ENCODE results near the gene ANAPC13.

GRCh38 chr3:134445095-134445494 lies 40.7 kb downstream of the ANAPC13 start:
- TF ChIP-seq, protein P1, sequence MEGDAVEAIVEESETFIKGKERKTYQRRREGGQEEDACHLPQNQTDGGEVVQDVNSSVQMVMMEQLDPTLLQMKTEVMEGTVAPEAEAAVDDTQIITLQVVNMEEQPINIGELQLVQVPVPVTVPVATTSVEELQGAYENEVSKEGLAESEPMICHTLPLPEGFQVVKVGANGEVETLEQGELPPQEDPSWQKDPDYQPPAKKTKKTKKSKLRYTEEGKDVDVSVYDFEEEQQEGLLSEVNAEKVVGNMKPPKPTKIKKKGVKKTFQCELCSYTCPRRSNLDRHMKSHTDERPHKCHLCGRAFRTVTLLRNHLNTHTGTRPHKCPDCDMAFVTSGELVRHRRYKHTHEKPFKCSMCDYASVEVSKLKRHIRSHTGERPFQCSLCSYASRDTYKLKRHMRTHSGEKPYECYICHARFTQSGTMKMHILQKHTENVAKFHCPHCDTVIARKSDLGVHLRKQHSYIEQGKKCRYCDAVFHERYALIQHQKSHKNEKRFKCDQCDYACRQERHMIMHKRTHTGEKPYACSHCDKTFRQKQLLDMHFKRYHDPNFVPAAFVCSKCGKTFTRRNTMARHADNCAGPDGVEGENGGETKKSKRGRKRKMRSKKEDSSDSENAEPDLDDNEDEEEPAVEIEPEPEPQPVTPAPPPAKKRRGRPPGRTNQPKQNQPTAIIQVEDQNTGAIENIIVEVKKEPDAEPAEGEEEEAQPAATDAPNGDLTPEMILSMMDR (IDR thresholded peaks at IDR 0.05) = no peak
- no peak for TF ChIP-seq POLR2A (IDR thresholded peaks at IDR 0.05)
- no peak for TF ChIP-seq POLR2AphosphoS5 (IDR thresholded peaks at IDR 0.05)

Measured in breast epithelium (tissue), 3 donors.